ENCODE data around the gene GRIK2.

The GRIK2 gene

GRCh38 chr6:101454106-101454676, 60.7 kb downstream of the GRIK2 start:
- no peak for DNase-seq

DNA sequence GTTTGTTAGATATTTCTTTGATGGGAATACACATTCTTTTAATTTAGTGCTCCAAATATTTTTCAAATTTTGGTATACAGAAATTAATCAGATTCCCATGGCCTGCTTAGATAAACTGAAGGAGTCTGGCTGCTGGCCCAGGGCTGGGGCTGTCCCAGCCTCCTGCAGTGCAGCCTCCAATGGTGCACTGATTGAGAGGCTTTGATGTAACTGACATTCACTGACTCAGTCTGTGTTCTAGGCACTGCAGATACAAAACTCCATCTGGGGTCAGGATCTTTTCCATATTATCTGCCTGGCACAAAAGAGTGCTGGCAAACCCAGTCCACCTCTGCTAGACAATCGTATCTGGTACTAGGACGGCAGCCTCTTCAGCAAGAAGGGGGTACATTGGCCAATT, 64.8 kb downstream of the GRIK2 start:
- peak in 1 of 56 donors; percentile 2 for DNase-seq

DNA sequence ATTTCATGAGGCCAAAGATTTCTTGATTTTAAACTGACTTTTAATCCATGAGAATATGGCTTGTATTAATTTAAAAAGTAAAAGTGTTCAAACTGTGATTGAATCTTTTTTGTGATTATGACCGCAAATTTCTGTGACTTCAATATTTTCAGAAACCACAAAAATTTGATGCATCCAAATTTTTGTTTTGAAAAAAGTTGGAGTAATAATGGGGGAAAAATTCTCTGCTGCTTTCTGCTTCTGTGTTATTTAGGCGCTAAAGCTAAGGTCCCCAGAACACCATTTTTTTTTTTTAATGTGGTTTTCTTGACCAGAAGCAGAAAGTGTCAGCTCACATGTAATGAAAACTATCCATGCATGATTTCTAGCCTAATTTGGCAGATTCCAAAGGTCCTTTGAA, 65.3 kb downstream of the GRIK2 start:
- no peak for DNase-seq

GRCh38 chr6:101462576-101462975, 69.1 kb downstream of the GRIK2 start:
- no peak for DNase-seq

GRCh38 chr6:101465863-101466262, 72.4 kb downstream of the GRIK2 start:
- DNase-seq = no peak

DNA sequence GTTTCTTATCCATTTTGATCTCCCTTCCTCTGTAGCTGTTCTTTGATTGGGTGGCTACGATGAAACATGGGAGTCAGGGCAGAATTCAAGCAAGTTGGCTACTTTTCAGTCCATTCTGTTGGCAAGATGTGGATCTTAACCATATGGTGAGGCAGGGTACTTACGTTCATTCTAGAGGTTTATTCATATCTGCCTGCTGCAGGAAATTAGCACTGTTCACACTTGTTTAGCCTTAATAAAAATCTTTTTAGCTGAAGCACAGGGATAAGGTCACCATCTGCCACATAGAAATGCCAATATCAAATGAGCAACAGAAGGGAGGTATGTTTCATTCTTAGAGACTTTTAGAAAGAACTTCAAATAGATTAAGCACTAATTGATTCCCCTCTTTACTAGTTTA, 83.9 kb downstream of the GRIK2 start:
- DNase-seq = no peak

- DNase-seq = no peak
Measured at GRCh38 chr6:101478891-101479290, 85.4 kb downstream of the GRIK2 start.

DNA sequence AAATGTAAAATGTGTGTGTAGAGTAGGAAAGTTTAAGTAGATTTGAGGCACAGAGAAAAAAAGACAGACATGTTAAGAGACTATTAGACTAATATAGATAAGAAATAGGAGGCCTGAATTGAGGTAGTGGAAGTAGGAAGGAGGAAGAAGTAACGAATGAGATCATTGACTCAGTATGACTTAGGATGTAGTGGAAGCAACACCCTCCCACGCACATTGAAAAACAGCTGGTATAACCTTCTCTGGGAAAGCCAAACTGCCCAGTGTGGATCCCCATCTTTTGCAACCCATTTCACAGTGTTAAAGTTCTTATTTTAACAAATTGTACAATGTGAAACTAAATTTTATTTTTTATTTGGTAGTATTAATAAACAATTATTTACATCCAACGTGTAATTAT, 89.1 kb downstream of the GRIK2 start:
- no peak for DNase-seq

DNA sequence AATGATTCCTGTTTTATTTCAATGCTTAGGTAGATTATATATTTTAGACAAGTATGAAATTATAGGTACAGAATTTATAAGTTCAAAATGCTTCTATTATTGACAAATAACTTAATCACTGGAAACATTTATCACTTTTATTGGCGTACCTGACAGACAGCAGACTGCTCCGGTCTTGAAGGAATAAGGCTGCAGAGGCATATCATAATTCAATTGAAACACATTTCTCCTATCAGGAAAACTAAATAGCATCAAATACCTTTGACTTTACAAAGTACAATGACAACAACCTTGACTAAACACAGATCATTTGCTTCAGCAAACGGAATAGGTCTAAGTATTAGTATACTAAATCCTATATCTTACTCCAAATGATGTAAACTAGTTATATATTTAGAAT, 91.3 kb downstream of the GRIK2 start:
- no peak for DNase-seq

- DNase-seq = no peak
Measured at GRCh38 chr6:101486124-101486523, 92.6 kb downstream of the GRIK2 start.

DNA sequence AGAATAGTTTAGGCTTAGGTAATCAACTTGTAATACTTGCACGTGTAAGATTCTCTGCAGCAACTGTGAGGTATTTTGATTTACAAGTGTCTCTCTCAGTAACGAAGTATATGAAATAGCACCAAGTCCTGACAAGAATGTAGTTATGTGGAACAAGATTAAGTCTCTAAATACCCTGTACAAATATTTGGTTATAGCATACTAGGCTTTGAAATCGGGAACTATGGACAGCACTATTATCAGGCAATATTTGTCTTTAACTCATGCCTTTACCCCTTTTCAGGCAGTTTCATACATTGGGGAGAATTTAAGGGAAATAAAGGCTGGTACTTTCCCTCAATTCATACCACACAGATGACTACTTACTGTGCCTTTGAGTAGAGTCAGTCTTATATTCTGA, 93.2 kb downstream of the GRIK2 start:
- DNase-seq = no peak

DNA sequence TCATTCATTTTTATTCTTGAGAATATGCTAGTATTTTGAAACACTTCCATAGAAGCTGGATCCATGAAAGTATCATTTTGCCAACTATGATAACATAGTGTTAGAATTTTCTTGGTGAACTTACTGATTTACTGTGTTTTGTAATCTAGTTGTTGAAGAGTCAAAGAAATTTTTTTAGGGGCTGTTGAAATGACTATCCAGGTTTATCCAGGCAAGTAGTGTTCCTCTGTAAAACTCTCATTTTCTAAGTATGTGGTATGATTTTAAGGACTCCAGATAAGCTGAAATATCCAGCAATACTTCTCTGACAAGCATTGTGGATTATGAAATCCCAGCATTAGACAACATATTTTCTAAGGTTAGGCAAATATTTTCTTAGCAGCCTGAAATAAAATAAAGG, 95.9 kb downstream of the GRIK2 start:
- no peak for DNase-seq

- no peak for DNase-seq
Measured at GRCh38 chr6:101490857-101491256, 97.3 kb downstream of the GRIK2 start.

GRCh38 chr6:101502818-101503217, 109.3 kb downstream of the GRIK2 start:
- DNase-seq = no peak

- DNase-seq = no peak
Measured at GRCh38 chr6:101509536-101509935, 116.0 kb downstream of the GRIK2 start.

- DNase-seq = no peak
Measured at GRCh38 chr6:101513181-101513580, 119.7 kb downstream of the GRIK2 start.

DNA sequence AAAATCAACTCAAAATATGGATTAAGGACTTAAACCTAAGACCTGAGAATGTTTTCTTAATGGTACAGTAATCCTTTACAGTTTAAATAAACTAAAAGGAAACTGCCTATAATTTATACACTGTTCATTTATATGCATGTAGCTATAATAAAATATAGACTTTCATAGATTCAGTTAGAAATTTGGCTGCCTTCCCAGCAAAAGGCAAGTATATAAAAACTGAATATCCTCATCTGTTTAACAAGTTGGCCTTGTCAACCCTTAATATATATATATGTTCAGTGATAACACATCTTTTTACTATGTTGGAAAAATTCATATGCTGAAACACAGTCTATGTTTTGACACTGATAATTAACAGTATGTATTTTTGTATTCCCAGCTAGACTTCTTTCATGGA, 123.1 kb downstream of the GRIK2 start:
- no peak for DNase-seq

- DNase-seq = no peak
Measured at GRCh38 chr6:101517632-101518031, 124.1 kb downstream of the GRIK2 start.

GRCh38 chr6:101522254-101522653, 128.7 kb downstream of the GRIK2 start:
- no peak for DNase-seq

GRCh38 chr6:101527467-101527866, 134.0 kb downstream of the GRIK2 start:
- no peak for DNase-seq

GRCh38 chr6:101528801-101529200, 135.3 kb downstream of the GRIK2 start:
- DNase-seq = no peak

DNA sequence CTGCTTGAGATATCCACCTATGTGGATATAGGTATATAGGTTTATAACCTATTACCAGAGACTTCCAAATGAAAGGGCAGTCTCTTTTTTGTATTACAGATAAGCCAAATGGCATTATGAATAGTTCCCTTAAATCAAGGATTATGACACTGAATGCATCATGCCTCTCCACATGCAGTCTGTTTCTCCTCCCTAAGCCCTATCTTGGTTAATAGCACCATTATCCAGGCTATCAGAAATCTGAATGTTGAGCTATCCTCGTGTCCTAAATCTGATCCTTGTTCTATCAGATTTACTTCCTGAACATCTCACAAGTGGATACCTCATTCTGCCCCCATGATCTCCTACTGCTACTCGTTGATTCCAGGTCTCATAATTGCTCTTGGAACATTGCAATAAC, 138.0 kb downstream of the GRIK2 start:
- DNase-seq = no peak

GRCh38 chr6:101534386-101534785, 140.9 kb downstream of the GRIK2 start:
- DNase-seq = no peak

DNA sequence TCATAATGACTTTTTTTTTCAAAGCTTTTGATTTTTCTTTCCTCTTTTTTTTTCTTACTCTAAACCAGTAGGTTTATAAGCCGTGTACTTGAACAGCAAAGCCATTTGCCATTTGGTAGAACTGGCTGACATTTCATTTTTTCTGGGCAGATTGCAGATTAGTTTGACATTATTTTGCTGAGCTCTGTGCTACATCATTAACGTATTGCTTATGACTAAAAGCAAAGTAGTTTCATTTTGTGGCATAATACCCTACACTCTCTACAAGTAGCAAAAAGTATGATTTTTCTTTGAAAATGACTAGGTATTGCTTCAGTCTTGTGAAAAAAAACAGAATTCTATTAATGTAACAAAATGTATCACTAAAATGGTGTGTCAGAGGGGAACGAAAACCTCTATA, 141.3 kb downstream of the GRIK2 start:
- DNase-seq = no peak

All from amygdala (tissue), 56 donors.